Measurements from ENCODE around the gene NXPH1.
"Not testable (repeated sequence)": the region's sequence is repeated elsewhere in the genome, so short reads cannot be mapped to it uniquely, and the experiment has no call there.

DNA sequence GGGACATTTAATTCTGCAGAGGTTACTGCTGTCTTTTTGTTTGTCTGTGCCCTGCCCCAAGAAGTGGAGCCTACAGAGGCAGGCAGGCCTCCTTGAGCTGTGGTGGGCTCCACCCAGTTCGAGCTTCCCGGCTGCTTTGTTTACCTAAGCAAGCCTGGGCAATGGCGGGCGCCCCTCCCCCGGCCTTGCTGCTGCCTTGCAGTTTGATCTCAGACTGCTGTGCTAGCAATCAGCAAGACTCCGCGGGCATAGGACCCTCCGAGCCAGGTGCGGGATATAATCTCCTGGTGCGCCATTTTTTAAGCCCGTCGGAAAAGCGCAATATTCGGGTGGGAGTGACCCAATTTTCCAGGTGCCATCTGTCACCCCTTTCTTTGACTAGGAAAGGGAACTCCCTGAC lies 298.3 kb downstream of the NXPH1 start:
- TF ChIP-seq, protein P1, sequence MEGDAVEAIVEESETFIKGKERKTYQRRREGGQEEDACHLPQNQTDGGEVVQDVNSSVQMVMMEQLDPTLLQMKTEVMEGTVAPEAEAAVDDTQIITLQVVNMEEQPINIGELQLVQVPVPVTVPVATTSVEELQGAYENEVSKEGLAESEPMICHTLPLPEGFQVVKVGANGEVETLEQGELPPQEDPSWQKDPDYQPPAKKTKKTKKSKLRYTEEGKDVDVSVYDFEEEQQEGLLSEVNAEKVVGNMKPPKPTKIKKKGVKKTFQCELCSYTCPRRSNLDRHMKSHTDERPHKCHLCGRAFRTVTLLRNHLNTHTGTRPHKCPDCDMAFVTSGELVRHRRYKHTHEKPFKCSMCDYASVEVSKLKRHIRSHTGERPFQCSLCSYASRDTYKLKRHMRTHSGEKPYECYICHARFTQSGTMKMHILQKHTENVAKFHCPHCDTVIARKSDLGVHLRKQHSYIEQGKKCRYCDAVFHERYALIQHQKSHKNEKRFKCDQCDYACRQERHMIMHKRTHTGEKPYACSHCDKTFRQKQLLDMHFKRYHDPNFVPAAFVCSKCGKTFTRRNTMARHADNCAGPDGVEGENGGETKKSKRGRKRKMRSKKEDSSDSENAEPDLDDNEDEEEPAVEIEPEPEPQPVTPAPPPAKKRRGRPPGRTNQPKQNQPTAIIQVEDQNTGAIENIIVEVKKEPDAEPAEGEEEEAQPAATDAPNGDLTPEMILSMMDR (IDR thresholded peaks at IDR 0.05) = not testable (repeated sequence)
- TF ChIP-seq POLR2A, POLR2AphosphoS5, EP300 (IDR thresholded peaks at IDR 0.05): not testable (repeated sequence)
